ENCODE measurements around the gene SKIL. TPM values are rescaled to one million over a fixed set of nuclear protein-coding genes. Genes with fewer than 3 reads are reported as not detected.

The SKIL gene
- total RNA-seq, 1 donor from 2014 or later: 134 TPM

DNA sequence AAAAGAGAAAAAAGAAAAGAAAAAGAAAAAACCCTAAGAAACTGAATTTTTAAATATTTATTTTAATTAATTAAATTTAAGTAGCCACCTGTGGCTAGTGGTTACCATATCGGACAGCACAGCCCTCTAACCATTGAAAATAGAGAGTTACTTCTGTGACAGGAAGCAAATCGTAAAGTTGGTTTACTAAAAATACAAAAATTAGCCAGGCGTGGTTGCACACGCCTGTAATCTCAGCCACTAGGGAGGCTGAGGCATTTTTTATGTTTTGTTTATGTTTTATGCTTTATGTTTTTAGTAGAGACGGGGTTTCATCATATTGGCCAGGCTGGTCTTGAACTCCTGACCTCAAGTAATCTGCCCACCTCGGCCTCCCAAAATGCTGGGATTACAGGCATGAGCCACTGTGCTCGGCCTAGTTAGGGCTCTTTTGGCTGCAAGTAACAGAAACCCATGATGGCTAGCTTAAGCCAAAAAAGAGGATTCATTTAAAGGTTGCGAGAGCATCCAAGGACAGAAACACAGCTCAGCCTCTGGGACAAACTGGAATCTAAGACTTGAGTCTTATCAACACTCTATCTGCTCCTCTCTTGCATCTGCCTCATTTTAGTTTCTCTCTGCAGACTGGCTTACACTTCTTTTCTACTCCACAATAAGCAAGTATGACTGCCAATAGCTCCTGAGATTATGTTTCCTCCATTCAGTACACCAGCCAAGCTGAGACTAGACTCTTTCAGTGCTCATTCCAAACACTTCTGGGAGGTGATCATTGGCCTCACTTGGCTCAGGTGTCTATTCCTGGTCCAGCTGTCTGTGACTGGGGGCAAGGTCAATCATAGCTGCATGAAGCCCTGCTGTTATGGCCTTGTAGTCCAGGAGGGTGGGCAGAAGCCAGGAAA, 6.8 kb upstream of the SKIL start:
- no peak for DNase-seq

GRCh38 chr3:170352936-170353335, 4.6 kb upstream of the SKIL start:
- no peak for DNase-seq

- no peak for DNase-seq
These were observed 4.0 kb upstream of the SKIL start for GRCh38 chr3:170353485-170353884.

DNA sequence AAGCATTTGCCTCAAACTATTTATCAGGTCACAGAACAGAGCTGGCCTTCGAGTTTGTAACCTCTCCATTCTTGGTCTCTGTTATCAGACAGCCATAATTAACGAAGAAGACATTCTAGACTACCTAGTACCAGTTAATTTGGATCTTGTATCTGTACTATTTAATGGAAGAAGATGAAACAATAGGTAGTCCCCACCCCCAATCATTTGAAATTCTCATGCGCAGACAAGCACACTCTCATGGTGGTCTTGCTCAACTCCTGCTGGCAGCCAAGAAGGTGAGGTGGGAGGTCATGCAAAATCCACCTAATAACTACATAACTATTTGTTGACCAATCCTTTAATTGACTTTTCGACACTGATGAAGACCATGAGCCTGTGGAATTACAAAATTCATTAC, 2.8 kb upstream of the SKIL start:
- no peak for DNase-seq

GRCh38 chr3:170355738-170356595, 1.5 kb upstream of the SKIL start:
- peak; percentile 25 for DNase-seq

DNA sequence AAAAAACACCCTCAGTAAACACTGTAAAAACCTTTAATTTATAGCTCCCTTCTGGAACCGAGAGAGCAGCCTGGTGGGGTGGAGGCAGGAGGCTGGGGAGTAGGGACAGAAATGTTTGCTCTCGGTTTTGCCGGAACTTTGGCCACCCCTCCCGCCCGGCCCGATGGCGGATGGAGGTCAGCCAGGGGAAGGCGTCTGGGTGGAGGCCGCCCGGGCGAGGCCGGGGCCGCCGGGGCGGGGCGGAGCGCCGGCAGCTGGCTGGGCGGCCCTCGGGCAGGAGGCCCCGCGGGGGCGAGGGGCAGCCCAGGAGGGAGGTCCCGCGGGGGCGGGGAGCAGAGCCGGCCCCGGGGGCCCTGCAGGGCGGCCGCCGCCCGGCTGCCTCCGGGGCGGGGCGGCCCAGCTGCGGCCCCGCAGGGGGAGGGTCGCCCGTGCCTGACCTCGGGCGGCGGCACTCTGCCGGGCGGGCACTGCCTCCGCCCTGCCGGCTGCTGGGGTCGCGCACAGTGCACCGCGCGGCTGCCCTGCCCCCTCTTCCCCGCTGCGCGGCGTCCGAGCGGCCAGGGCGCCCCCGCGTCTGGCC, 829 bp upstream of the SKIL start:
- DNase-seq: peak; percentile 31

DNA sequence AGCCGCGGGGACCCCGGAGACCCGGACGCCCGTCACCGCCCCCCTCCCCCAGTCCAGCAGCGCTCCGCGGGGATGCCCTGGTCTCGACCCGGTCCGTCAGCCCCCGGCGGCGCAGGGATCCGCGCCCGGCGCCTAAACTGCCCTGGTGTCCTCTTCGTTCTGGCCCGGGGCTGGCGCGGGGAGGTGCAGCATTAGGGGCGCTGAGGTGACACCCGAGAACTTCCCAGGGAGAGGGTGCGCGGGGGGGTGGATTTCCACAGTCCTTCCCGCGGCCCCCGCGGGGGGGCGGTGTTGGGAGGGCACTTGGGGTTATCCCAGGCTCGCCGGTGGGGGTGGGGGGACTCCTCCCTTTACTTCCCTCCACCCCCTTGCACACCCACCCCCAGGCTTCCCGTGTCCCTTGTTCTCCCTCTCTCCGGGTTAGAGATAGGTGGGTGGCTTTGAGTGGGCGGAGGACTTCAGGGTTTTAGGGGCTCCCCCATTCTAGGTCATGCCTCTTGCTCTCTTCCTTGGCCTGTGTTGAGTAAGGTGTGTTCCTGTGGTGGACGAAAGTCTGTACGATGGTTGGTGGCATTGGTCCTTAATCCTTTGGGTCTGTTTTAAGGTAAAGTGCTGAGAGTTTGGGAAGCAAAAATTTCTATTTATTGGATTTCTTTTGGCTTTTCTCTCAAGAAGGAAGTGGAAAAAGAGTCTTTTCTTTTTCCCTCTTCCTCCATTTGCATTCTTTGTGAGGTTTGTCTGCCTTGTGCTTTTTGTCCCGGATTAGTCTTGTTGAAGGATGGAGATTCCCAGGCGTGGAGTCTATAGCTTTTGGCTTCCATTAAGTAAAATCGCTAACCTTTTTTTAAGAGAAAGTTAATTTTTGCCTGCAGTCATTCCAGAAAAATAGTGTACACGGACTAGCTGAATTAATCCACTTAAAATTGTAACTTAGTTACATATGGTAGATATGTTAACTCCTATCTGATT, 811 bp downstream of the SKIL start:
- DNase-seq: peak; percentile 53

DNA sequence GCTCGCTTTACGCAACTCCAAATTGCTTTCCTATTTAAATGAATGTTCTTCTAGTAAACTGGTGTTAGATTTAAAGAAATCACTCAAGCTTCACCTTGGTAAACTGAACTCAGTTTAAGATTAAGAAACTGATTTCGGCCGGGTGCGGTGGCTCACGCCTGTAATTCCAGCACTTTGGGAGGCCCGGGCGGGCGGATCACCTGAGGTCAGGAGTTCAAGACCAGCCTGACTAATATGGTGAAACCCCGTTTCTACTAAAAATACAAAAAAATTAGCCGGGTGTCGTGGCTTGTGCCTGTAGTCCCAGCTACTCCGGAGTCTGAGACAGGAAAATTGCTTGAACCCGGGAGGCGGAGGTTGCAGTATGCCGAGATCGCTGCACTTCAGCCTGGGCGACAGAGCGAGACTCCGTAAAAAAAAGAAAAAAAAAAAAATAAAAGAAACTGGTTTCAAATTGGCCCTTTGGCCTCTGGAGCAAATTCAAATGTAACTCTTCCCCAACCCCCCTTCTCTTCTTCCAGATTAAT, 1.7 kb downstream of the SKIL start:
- no peak for DNase-seq

GRCh38 chr3:170360466-170360865, 3.0 kb downstream of the SKIL start:
- DNase-seq: no peak

DNA sequence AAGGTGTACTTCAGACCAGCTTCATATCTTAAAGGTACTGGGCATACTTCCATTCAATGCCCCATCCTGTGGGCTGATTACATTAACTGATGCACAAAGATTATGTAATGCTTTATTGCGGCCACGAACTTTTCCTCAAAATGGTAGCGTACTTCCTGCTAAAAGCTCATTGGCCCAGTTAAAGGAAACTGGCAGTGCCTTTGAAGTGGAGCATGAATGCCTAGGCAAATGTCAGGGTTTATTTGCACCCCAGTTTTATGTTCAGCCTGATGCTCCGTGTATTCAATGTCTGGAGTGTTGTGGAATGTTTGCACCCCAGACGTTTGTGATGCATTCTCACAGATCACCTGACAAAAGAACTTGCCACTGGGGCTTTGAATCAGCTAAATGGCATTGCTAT, 3.4 kb downstream of the SKIL start:
- no peak for DNase-seq

DNA sequence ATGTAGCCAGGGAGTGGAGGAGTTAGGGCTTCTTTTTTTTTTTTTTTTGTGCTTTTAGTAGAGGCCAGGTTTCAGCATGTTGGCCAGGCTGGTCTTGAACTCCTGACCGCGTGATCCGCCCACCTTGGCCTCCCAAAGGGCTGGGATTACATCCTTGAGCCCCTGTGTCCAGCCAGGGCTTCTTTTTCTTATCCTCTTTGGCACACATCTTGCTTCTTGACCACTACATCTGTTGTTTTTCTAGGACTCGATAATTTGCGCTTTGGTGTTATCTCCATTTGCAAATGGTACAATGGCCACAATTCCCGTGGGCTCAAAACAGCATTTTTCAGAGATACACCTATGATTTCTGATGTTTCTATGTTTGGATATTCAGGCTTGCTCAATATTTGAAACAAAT, 4.2 kb downstream of the SKIL start:
- no peak for DNase-seq

DNA sequence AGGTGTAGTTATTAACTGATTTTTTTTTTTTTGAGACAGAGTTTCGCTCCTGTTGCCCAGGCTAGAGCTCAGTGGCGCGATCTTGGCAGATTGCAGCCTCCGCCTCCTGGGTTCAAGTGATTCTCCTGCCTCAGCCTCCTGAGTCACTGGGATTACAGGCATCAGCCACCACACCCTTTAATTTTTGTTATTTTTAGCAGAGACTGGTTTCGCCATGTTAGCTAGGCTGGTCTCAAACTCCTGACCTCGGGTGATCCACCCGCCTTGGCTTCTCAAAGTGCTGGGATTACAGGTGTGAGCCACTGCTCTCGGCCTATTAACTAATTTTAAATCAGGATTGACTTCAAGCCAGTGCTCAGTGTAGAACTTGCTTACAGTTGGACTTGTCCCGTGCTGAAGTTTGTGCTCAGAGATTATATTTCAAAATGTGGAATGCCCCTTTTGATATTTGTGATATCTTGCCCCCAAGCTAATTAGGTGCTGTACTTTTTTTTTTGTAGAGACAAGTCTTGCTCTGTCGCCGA, 6.0 kb downstream of the SKIL start:
- DNase-seq: no peak

DNA sequence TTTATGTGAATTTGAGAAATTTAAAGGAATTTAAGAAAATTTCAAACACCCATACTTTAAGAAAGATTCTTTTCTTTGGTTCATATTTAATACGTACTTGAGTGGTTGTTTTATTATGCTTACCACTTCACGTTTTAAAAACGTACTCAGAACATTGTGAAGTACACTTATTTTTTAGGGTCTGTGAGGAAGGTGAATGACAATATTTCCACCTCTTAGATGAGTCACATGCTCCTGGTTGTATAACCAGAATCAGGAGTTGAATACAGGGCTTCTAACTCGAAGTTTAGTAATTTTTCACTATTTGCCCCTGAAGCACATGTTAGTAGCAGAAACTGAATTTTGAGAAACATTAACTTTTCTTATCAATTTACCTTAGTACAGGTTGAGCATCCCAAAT, 7.5 kb downstream of the SKIL start:
- no peak for DNase-seq

GRCh38 chr3:170367797-170368196, 10.3 kb downstream of the SKIL start:
- DNase-seq: no peak

DNA sequence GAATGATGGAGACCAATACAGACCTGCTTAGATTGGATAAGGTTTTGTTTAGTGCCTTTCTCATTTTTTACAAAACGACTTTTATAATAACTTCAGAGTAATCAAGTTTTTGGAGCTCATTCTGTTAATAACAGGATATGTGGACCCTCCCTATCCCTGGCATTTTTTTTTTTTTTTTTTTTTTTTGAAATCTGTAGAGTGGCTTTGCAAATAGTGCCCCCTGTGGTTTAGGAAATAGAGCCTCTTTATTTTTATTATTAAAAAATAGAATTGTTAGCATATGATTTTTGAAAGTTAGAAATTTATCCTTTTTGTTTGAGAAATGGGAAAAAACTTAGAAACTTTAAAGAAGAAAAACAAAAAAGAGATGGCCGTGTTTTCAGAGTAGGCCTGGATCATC, 11.4 kb downstream of the SKIL start:
- DNase-seq: no peak

GRCh38 chr3:170372190-170372879, 14.8 kb downstream of the SKIL start:
- DNase-seq: no peak

GRCh38 chr3:170383567-170383966, 26.1 kb downstream of the SKIL start:
- no peak for DNase-seq

DNA sequence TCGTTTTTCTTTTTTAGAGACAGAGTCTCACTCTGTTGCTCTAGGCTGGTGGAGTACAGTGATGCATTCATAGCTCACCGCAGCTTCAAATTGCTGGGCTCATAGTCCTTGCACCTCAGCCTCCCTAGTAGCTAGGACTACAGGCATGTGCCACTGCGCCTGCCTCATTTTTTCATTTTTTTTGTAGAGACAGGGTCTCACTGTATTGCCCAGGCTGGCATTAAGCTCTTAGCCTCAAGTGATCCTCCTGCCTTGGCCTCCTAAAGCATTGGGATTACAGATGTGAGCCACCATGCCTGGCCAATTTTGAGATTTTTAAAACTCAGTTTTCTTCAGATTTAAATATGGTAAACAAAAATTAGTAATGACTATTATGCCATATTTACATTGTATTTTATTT, 29.0 kb downstream of the SKIL start:
- DNase-seq: no peak

- no peak for DNase-seq
These were observed 30.4 kb downstream of the SKIL start for GRCh38 chr3:170387950-170388349.

- no peak for DNase-seq
These were observed 33.6 kb downstream of the SKIL start for GRCh38 chr3:170391108-170391507.

- no peak for DNase-seq
These were observed 40.2 kb downstream of the SKIL start for GRCh38 chr3:170397685-170398084.
